ENCODE measurements around the gene FGF2.
"Not testable (repeated sequence)": the region's sequence is repeated elsewhere in the genome, so short reads cannot be mapped to it uniquely, and the experiment has no call there.

The FGF2 gene

GRCh38 chr4:122898370-122899150 is 71.9 kb downstream of the FGF2 start:
- no peak for DNase-seq

GRCh38 chr4:122899682-122900081 is 73.1 kb downstream of the FGF2 start:
- DNase-seq = no peak

GRCh38 chr4:122900314-122900713 is 73.7 kb downstream of the FGF2 start:
- no peak for DNase-seq

GRCh38 chr4:122901247-122902010 is 74.8 kb downstream of the FGF2 start:
- DNase-seq = no peak

GRCh38 chr4:122903766-122904288 is 77.2 kb downstream of the FGF2 start:
- DNase-seq = no peak

- no peak for DNase-seq
Measured at GRCh38 chr4:122906859-122907305, 80.3 kb downstream of the FGF2 start.

- DNase-seq = no peak
Measured at GRCh38 chr4:122908223-122908622, 81.6 kb downstream of the FGF2 start.

GRCh38 chr4:122909683-122910082 is 83.1 kb downstream of the FGF2 start:
- no peak for DNase-seq

- DNase-seq = no peak
Measured at GRCh38 chr4:122911588-122911987, 85.0 kb downstream of the FGF2 start.

GRCh38 chr4:122912810-122913575 is 86.4 kb downstream of the FGF2 start:
- DNase-seq = no peak

GRCh38 chr4:122914292-122914904 is 87.8 kb downstream of the FGF2 start:
- no peak for DNase-seq

GRCh38 chr4:122914938-122915337 is 88.3 kb downstream of the FGF2 start:
- no peak for DNase-seq

- DNase-seq = no peak
Measured at GRCh38 chr4:122917731-122918130, 91.1 kb downstream of the FGF2 start.

GRCh38 chr4:122920473-122920872 is 93.8 kb downstream of the FGF2 start:
- DNase-seq = no peak

GRCh38 chr4:122921300-122921699 is 94.7 kb downstream of the FGF2 start:
- no peak for DNase-seq

GRCh38 chr4:122921971-122922876 is 95.6 kb downstream of the FGF2 start, which contains the start of gene NUDT6:
TSS of gene NUDT6 (minus strand) at chr4:122922597. CDS start at chr4:122922572, 25 bp downstream.
- peak in 2 of 4 experiments; percentile 6 to 16 for DNase-seq

GRCh38 chr4:122922877-122923511 is 96.4 kb downstream of the FGF2 start:
- peak; percentile 53 to 79 (median 70) for DNase-seq

- DNase-seq = no peak
Measured at GRCh38 chr4:122928930-122929329, 102.3 kb downstream of the FGF2 start.

- DNase-seq = no peak
Measured at GRCh38 chr4:122930862-122931261, 104.2 kb downstream of the FGF2 start.

- no peak for DNase-seq
Measured at GRCh38 chr4:122932763-122933162, 106.1 kb downstream of the FGF2 start.

- DNase-seq = not testable (repeated sequence)
Measured at GRCh38 chr4:122945136-122945535, 118.5 kb downstream of the FGF2 start.

Measured in activated naive CD4-positive, alpha-beta T cell (primary cell).